Osteoblast (primary cell): Measurements from ENCODE around the gene PPY. TPM values are rescaled to one million over a fixed set of nuclear protein-coding genes. Genes with fewer than 3 reads are reported as not detected.
A peak's percentile ranks its signal among the peaks of the same experiment; 100 is the strongest.

ENCODE experiments used
- DNase-seq: peaks from one replicate; pipeline ENCODE4 v3.0.0; 2011; ENCODE audit warnings: low spot score, mixed read lengths; ENCODE audit not compliant: insufficient read length; ENCODE audit errors: missing footprints
- H2AFZ ChIP-seq: 2 replicates; pipeline ENCODE4 v1.6.0; 2011; ENCODE audit warnings: mild to moderate bottlenecking, low read length
- H3K27ac ChIP-seq: 2 replicates; pipeline ENCODE4 v1.5.1; 2011; ENCODE audit warnings: mild to moderate bottlenecking, low read depth, low read length, moderate library complexity
- H3K27me3 ChIP-seq: 2 replicates; pipeline ENCODE4 v1.6.0; 2012; ENCODE audit warnings: mild to moderate bottlenecking, control low read depth, inconsistent platforms, low read length, moderate library complexity; ENCODE audit not compliant: insufficient read depth
- H3K36me3 ChIP-seq: 2 replicates; pipeline ENCODE4 v1.5.1; 2011; ENCODE audit warnings: mild to moderate bottlenecking, low read length, control low read depth, moderate library complexity; ENCODE audit not compliant: insufficient read depth
- H3K4me1 ChIP-seq: 2 replicates; pipeline ENCODE4 v1.5.1; 2011; ENCODE audit warnings: mild to moderate bottlenecking, low read length, control low read depth, moderate library complexity; ENCODE audit not compliant: insufficient read depth
- H3K4me2 ChIP-seq: 2 replicates; pipeline ENCODE4 v1.6.0; 2011; ENCODE audit warnings: mild to moderate bottlenecking, low read length; ENCODE audit not compliant: insufficient read depth
- H3K4me3 ChIP-seq: fragments of 200-600 bp; sonication (generic); 3 replicates; pipeline ENCODE4 v1.5.1; 2012; ENCODE audit warnings: mild to moderate bottlenecking, low read length, inconsistent platforms; ENCODE audit not compliant: insufficient read depth
- H3K79me2 ChIP-seq: 2 replicates; pipeline ENCODE4 v1.6.0; 2012; ENCODE audit warnings: mild to moderate bottlenecking, low read length, control low read depth, inconsistent platforms; ENCODE audit not compliant: insufficient read depth
- H3K9me3 ChIP-seq: 2 replicates; pipeline ENCODE4 v1.5.1; 2011; ENCODE audit warnings: low read depth, low read length, control low read depth
- H4K20me1 ChIP-seq: 2 replicates; pipeline ENCODE4 v1.6.0; 2012; ENCODE audit warnings: mild to moderate bottlenecking, low read length, control low read depth; ENCODE audit not compliant: insufficient read depth
- total RNA-seq: library from RNA; depleted of rRNA; stranded (reverse); fragments of >200 nt; gene quantifications from 2 replicates; pipeline ENCODE4 v1.2.3, GENCODE V29; 2012
- TF ChIP-seq, protein P1 (sequence below): IDR thresholded peaks from 2 replicates; pipeline ENCODE4 v1.5.1; 2011; ENCODE audit warnings: mild to moderate bottlenecking, low read depth, low read length, moderate library complexity; ENCODE audit errors: extremely low read depth

The PPY gene
- total RNA-seq, 1 donor, result not detected

DNA sequence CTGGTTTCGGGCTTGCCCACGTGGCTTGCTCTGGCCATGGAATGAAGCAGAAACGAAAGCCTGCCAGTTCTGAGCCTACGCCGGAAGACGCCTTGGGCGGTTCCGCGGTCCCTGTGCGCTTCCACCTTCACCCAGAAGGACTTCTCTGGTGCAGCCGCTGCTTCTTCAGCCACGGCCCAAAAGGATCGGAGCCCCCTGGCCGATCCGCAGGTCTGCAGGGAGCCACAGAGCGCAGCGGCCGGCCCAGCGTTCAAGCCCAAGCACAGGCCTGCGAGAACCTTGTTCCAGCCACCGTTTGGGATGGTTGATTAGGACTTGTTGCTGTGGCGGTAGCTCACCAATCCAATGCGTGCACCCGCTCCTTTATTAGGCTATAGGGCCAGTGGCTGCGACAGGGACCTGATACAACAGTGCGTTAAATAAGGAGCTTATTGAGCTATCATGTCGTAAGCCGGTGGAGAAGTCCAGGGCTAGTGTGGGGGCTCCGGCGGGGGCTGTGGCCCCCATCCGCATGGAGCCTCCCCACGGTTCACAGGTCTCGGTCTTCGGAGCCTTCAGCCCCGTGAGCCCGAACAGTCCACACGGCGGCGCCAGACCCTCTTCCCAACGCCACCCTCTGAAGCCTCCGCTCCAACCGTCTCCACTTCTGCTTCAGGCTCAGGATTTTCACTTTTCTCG lies 24.8 kb downstream of the PPY start:
- TF ChIP-seq, protein P1, sequence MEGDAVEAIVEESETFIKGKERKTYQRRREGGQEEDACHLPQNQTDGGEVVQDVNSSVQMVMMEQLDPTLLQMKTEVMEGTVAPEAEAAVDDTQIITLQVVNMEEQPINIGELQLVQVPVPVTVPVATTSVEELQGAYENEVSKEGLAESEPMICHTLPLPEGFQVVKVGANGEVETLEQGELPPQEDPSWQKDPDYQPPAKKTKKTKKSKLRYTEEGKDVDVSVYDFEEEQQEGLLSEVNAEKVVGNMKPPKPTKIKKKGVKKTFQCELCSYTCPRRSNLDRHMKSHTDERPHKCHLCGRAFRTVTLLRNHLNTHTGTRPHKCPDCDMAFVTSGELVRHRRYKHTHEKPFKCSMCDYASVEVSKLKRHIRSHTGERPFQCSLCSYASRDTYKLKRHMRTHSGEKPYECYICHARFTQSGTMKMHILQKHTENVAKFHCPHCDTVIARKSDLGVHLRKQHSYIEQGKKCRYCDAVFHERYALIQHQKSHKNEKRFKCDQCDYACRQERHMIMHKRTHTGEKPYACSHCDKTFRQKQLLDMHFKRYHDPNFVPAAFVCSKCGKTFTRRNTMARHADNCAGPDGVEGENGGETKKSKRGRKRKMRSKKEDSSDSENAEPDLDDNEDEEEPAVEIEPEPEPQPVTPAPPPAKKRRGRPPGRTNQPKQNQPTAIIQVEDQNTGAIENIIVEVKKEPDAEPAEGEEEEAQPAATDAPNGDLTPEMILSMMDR, result peak; percentile 55
- Histone ChIP-seq H3K4me3 (peak overlapping the region; percentile 49), H3K36me3 (no peaks in the 10 kb centered on the region), H3K27ac (no peak overlapping the region), H3K27me3 (peaks cover 21% of the 10 kb centered on the region), H3K79me2 (no peaks in the 10 kb centered on the region), H4K20me1 (no peaks in the 10 kb centered on the region), H3K4me2 (peak overlapping the region; percentile 77), H2AFZ (peak overlapping the region; percentile 77), H3K9me3 (no peaks in the 10 kb centered on the region), H3K4me1 (no peaks in the 10 kb centered on the region)
- DNase-seq, result no peak

DNA sequence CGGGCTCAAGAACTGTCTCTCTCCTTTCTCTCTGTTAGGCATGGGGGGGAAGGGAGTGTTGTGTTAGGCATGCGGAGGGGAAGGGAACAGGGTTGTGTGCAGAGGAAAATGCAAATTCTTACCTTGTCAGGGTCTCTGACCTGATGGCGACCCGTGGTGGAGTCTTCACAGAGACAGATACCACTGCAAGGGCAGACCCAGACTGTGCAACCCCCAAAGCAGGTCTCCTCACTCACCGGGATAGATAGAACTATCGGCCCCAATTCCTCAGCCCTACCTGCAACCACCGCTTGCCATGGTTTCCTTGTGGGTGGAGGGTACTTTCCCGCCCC lies 25.3 kb downstream of the PPY start:
- Histone ChIP-seq H3K36me3 (no peaks in the 10 kb centered on the region), H3K27ac (no peak overlapping the region), H2AFZ (peak overlapping the region; percentile 77), H3K79me2 (no peaks in the 10 kb centered on the region), H4K20me1 (no peaks in the 10 kb centered on the region), H3K4me3 (peak overlapping the region; percentile 49), H3K9me3 (no peaks in the 10 kb centered on the region), H3K4me1 (no peaks in the 10 kb centered on the region), H3K27me3 (peaks cover 18% of the 10 kb centered on the region), H3K4me2 (peak overlapping the region; percentile 77)
- TF ChIP-seq, protein P1, result no peak
- no peak for DNase-seq

DNA sequence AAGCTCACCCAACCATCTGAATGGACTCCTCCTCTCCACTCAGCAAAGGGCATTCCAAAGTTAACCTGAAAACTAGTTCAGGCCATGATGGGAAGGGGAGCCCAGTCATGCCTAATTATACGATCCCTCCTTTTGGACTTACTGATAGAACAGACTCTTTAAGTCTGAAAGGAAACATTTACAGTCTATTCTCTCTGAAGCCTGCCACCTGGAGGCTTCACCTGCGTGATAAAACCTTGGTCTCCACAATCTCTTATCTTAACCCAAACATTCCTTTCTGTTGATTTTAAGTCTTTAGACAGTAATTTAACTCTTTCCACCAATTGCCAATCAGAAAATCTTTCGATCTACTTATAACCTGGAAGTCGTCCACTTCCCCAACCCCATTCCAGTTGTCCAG lies 25.9 kb downstream of the PPY start:
- Histone ChIP-seq H4K20me1 (no peaks in the 10 kb centered on the region), H3K4me1 (no peaks in the 10 kb centered on the region), H3K4me3 (no peak overlapping the region), H3K79me2 (no peaks in the 10 kb centered on the region), H3K9me3 (no peaks in the 10 kb centered on the region), H3K36me3 (no peaks in the 10 kb centered on the region), H3K4me2 (no peak overlapping the region), H2AFZ (no peak overlapping the region), H3K27me3 (peaks cover 23% of the 10 kb centered on the region), H3K27ac (no peak overlapping the region)
- TF ChIP-seq, protein P1, result no peak
- no peak for DNase-seq

DNA sequence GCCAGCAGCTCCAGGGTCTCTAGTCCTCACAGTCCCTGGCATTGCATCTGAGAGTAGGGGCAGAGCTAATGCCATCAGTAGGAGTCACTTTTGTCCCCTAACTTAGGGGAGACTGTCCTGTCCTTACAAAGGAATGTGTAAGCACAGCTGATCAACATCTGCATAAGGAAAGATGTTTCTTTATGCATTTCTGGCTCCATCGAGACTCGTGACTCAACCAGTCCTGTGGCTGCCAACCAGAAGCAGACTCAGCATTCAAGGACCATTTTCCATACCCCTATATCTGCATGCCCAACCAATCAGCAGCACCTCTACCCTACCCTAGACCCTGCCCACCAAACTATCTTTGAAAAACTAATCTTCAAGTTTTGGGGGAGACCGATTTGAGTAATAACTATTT lies 26.7 kb downstream of the PPY start:
- H2AFZ ChIP-seq, result no peak overlapping the region
- H3K4me3 ChIP-seq, result no peak overlapping the region
- DNase-seq, result no peak
- no peaks in the 10 kb centered on the region for H3K36me3 ChIP-seq
- H3K27ac ChIP-seq, result no peak overlapping the region
- H3K4me1 ChIP-seq, result no peaks in the 10 kb centered on the region
- H3K79me2 ChIP-seq, result no peaks in the 10 kb centered on the region
- TF ChIP-seq, protein P1, result no peak
- H4K20me1 ChIP-seq, result no peaks in the 10 kb centered on the region
- H3K4me2 ChIP-seq, result no peak overlapping the region
- no peaks in the 10 kb centered on the region for H3K9me3 ChIP-seq
- peaks cover 23% of the 10 kb centered on the region for H3K27me3 ChIP-seq
